ENCODE results near the gene IL11. TPM values are rescaled to one million over a fixed set of nuclear protein-coding genes. Genes with fewer than 3 reads are reported as not detected.

Gene IL11
- total RNA-seq, 1 donor from 2014 or later = 0.21 TPM

- H3K27me3 Mint-ChIP-seq (ENCODE audit: unreplicated experiment) = peaks cover 17% of the 10 kb centered on the region
- no peak overlapping the region for H3K27ac Mint-ChIP-seq (ENCODE audit: unreplicated experiment)
- DNase-seq (ENCODE audit: low spot score) = no peak
- no peaks in the 10 kb centered on the region for H3K9me3 Mint-ChIP-seq (ENCODE audit: unreplicated experiment)
- TF ChIP-seq CTCF (IDR thresholded peaks at IDR 0.05; ENCODE audit: unreplicated experiment) = no peak
- peaks cover 3% of the 10 kb centered on the region for H3K36me3 Mint-ChIP-seq (ENCODE audit: low read depth, unreplicated experiment)
- no peaks in the 10 kb centered on the region for H3K4me1 Mint-ChIP-seq (ENCODE audit: unreplicated experiment)
- H3K4me3 Mint-ChIP-seq (ENCODE audit: unreplicated experiment) = no peak overlapping the region
Observed at GRCh38 chr19:55358493-55358892, 11.8 kb downstream of the IL11 start.

GRCh38 chr19:55355213-55355821 lies 14.9 kb downstream of the IL11 start:
- H3K27ac Mint-ChIP-seq (ENCODE audit: unreplicated experiment) = peak overlapping the region; percentile 70

GRCh38 chr19:55354698-55355212 lies 15.5 kb downstream of the IL11 start, which contains the start of gene COX6B2:
Gene COX6B2 (minus strand): TSS chr19:55354719. CDS start chr19:55354521, 198 bp downstream.
- Mint-ChIP-seq H3K27ac (ENCODE audit: unreplicated experiment) (peak within 1 kb of the TSS; percentile 70), H3K4me1 (ENCODE audit: unreplicated experiment) (peaks cover 3% of the 10 kb centered on the region), H3K36me3 (ENCODE audit: low read depth, unreplicated experiment) (peaks cover 3% of the 10 kb centered on the region), H3K4me3 (ENCODE audit: unreplicated experiment) (peak within 1 kb of the TSS; percentile 73), H3K27me3 (ENCODE audit: unreplicated experiment) (peaks cover 35% of the 10 kb centered on the region), H3K9me3 (ENCODE audit: unreplicated experiment) (no peaks in the 10 kb centered on the region)
- no peak for DNase-seq (ENCODE audit: low spot score)
- no peak for TF ChIP-seq CTCF (IDR thresholded peaks at IDR 0.05; ENCODE audit: unreplicated experiment)

More at GRCh38 chr19:55355213-55355821, 14.9 kb downstream of the IL11 start:
- no peak overlapping the region for H3K4me3 Mint-ChIP-seq (ENCODE audit: unreplicated experiment)
- H3K27me3 Mint-ChIP-seq (ENCODE audit: unreplicated experiment) = peaks cover 35% of the 10 kb centered on the region
- H3K36me3 Mint-ChIP-seq (ENCODE audit: low read depth, unreplicated experiment) = peaks cover 3% of the 10 kb centered on the region
- no peaks in the 10 kb centered on the region for H3K9me3 Mint-ChIP-seq (ENCODE audit: unreplicated experiment)
- no peak for TF ChIP-seq CTCF (IDR thresholded peaks at IDR 0.05; ENCODE audit: unreplicated experiment)
- peaks cover 3% of the 10 kb centered on the region for H3K4me1 Mint-ChIP-seq (ENCODE audit: unreplicated experiment)
- DNase-seq (ENCODE audit: low spot score) = no peak

GRCh38 chr19:55353803-55354697 lies 16.2 kb downstream of the IL11 start:
- Mint-ChIP-seq H3K4me3 (ENCODE audit: unreplicated experiment) (peak overlapping the region; percentile 73), H3K36me3 (ENCODE audit: low read depth, unreplicated experiment) (peaks cover 3% of the 10 kb centered on the region), H3K9me3 (ENCODE audit: unreplicated experiment) (no peaks in the 10 kb centered on the region), H3K27me3 (ENCODE audit: unreplicated experiment) (peaks cover 35% of the 10 kb centered on the region), H3K4me1 (ENCODE audit: unreplicated experiment) (peaks cover 3% of the 10 kb centered on the region), H3K27ac (ENCODE audit: unreplicated experiment) (no peak overlapping the region)
- TF ChIP-seq CTCF (IDR thresholded peaks at IDR 0.05; ENCODE audit: unreplicated experiment) = no peak
- DNase-seq (ENCODE audit: low spot score) = peak; percentile 72
